WTC11 (cell line): Measurements from ENCODE around the gene ARHGAP26.

Source experiments
- ELF4 ChIP-seq: sonication (generic); formaldehyde crosslinking; IDR thresholded peaks from 2 replicates; pipeline ENCODE4 v1.8.1; 2022; ENCODE audit warnings: low read depth, mild to moderate bottlenecking, moderate library complexity, missing genetic modification reagents
- NFE2L1 ChIP-seq: sonication (generic); formaldehyde crosslinking; IDR thresholded peaks from 2 replicates; pipeline ENCODE4 v1.8.1; 2023; ENCODE audit warnings: missing genetic modification reagents
- NR3C1 ChIP-seq: sonication (generic); formaldehyde crosslinking; conservative IDR thresholded peaks from 2 replicates; pipeline ENCODE4 v1.8.1; 2023; ENCODE audit warnings: low read depth, mild to moderate bottlenecking, missing genetic modification reagents

DNA sequence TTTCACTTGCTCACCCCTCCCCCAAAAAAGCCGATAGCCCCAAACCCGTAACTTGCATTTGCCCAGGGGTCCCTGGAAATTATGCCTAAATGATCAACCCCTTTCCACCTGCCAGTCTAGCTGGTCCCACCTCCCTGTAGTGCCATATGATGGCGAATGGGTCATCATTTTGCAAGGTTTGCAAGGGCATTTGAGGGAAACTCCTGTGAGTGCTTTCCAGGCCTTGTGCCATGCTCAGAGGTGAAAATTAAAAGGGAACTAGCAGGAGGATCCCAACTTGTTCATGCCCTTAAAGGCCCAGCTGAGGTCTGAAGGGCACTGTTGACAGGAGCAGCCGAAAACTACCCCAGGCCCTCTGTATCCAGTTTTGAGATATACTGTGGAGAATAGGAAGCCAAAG is 440.4 kb downstream of the ARHGAP26 start:
- TF ChIP-seq ELF4 (CRISPR knock-in tag) (no peak), NR3C1 (CRISPR knock-in tag) (no peak), NFE2L1 (CRISPR knock-in tag) (no peak)
